Activated naive CD8-positive, alpha-beta T cell (primary cell): ENCODE results near the gene PMEPA1.

Experiments
- H3K27ac Mint-ChIP-seq: one replicate; pipeline ENCODE4 v1.8.0; 2021; ENCODE audit warnings: mixed read lengths
- H3K27me3 Mint-ChIP-seq: one replicate; pipeline ENCODE4 v1.8.0; 2021; ENCODE audit warnings: mixed read lengths
- H3K36me3 Mint-ChIP-seq: one replicate; pipeline ENCODE4 v1.8.0; 2021; ENCODE audit warnings: mixed read lengths
- H3K4me1 Mint-ChIP-seq: one replicate; pipeline ENCODE4 v1.8.0; 2021; ENCODE audit warnings: low read depth, mixed read lengths
- H3K4me3 Mint-ChIP-seq: one replicate; pipeline ENCODE4 v1.8.0; 2021; ENCODE audit warnings: mild to moderate bottlenecking, mixed read lengths
- H3K9me3 Mint-ChIP-seq: one replicate; pipeline ENCODE4 v1.8.0; 2021; ENCODE audit warnings: low read depth, mixed read lengths

PMEPA1 gene

DNA sequence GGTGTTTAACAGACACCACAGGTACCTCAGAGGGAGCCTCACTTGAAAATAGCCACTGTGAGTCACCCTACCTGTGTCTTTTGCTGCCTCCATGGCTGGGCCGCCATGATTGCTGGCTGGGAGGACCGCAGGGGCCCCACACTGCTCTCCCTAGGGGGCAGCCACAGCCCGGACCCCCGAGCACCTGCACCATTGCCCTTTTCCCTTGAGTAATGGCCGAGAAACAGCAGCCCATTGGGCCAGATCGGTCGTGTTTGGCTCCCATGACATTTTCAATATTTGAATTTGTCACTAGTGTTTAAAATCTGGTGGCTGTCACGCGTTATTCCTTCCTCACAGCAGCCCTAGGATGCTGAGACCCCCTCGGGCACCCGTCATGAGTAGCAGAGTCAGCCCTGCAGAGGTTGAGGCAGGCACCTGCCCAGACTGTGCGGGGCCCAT is 96.3 kb downstream of the PMEPA1 start:
- Mint-ChIP-seq H3K4me3 (no peak overlapping the region), H3K27ac (no peak overlapping the region), H3K4me1 (peaks cover 21% of the 10 kb centered on the region), H3K9me3 (no peaks in the 10 kb centered on the region), H3K27me3 (no peaks in the 10 kb centered on the region), H3K36me3 (peaks cover 12% of the 10 kb centered on the region)

DNA sequence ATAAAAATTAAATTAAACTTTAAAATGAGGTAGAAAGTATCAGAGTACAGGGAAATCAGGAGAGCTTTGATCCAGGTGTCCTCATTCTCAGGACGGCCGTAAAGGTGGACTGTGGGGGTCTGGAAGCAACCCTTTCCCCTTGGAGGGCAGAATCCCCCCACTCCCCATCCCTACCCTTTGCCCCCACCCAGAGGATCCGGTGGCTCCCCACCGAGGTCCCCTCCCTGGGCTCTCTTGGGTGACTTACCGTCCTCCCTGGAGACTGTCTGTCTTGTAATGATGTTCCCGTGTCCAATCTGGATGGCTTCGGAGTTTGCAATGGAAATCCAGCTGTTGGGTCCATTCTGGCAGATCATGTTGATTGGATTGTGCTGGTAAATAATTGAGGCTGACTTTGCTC is 96.9 kb downstream of the PMEPA1 start:
- Mint-ChIP-seq H3K4me1 (peaks cover 15% of the 10 kb centered on the region), H3K27me3 (no peaks in the 10 kb centered on the region)

DNA sequence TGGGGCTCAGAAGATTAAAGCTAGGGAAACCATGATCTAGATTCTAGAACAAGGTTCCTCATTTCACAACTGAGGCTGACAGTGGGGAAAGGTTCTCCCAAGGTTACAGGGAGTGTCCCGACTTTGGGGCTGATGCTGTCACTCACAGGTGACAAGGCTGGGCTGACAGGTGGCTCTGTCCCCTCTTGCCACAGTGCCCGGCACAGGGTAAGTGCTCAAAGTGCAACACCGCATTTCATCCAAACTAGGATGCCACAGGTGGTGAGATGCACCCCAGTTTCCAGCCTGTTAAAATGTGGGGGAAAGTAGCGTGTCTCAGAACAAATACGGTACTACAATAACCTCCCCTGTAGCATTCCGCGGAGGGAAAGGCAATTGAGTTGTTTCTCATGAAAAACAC is 97.4 kb downstream of the PMEPA1 start:
- Mint-ChIP-seq H3K27me3 (no peaks in the 10 kb centered on the region), H3K36me3 (peaks cover 15% of the 10 kb centered on the region), H3K27ac (no peak overlapping the region), H3K4me1 (peaks cover 10% of the 10 kb centered on the region), H3K4me3 (no peak overlapping the region), H3K9me3 (no peaks in the 10 kb centered on the region)

More for the DNA sequence above, 96.9 kb downstream of the PMEPA1 start:
- Mint-ChIP-seq H3K36me3 (peaks cover 12% of the 10 kb centered on the region), H3K4me3 (no peak overlapping the region), H3K9me3 (no peaks in the 10 kb centered on the region), H3K27ac (no peak overlapping the region)

DNA sequence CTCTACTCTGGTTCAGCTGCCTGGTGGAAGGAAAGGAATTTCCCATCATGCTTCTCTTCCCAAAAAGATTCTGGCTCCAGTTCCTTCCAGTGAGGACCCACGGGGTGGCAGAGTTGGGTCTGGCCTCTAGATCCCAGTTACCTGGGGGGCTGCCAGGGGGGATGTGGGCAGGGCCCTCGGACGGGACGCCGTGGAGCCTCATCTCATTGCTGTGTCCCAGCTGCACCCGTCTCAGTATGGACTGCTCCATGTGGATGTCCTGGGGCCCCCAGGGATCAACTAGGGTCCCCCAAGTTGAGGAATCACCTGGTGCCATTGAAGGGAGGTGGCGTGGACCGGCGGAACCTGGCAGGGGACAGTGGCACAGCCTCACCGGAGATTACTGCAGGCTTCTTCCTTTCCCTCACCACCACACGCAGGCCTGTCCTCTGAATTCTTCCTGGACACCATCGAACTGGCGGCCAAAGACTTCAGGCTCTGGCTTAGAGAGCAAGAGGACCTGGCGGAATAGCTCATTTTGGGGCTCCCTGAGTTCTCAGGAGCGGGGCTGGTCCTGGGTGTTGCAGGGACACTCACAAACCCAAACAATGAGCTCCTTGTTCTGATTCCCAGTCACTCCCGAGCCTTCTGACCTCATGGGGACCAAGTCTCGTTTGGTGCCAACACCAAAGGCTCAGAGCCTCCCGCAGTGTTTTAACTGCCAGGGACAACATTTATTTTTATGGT is 98.1 kb downstream of the PMEPA1 start:
- Mint-ChIP-seq H3K4me1 (peaks cover 3% of the 10 kb centered on the region), H3K9me3 (no peaks in the 10 kb centered on the region), H3K36me3 (peaks cover 15% of the 10 kb centered on the region), H3K27ac (no peak overlapping the region), H3K4me3 (no peak overlapping the region), H3K27me3 (no peaks in the 10 kb centered on the region)

GRCh38 chr20:57610261-57610952 is 99.4 kb downstream of the PMEPA1 start:
- H3K9me3 Mint-ChIP-seq, result no peaks in the 10 kb centered on the region
- no peak overlapping the region for H3K4me3 Mint-ChIP-seq
- H3K27me3 Mint-ChIP-seq, result no peaks in the 10 kb centered on the region
- H3K36me3 Mint-ChIP-seq, result peaks cover 15% of the 10 kb centered on the region
- H3K4me1 Mint-ChIP-seq, result peaks cover 2% of the 10 kb centered on the region
- no peak overlapping the region for H3K27ac Mint-ChIP-seq

- Mint-ChIP-seq H3K9me3 (no peaks in the 10 kb centered on the region), H3K4me1 (peaks cover 2% of the 10 kb centered on the region), H3K27me3 (no peaks in the 10 kb centered on the region), H3K27ac (no peak overlapping the region), H3K36me3 (peaks cover 15% of the 10 kb centered on the region), H3K4me3 (no peak overlapping the region)
Measured at GRCh38 chr20:57609842-57610167, 100.0 kb downstream of the PMEPA1 start.

GRCh38 chr20:57609086-57609841 is 100.6 kb downstream of the PMEPA1 start:
- no peak overlapping the region for H3K27ac Mint-ChIP-seq
- no peaks in the 10 kb centered on the region for H3K4me1 Mint-ChIP-seq
- no peaks in the 10 kb centered on the region for H3K27me3 Mint-ChIP-seq
- H3K9me3 Mint-ChIP-seq, result no peaks in the 10 kb centered on the region
- no peak overlapping the region for H3K4me3 Mint-ChIP-seq
- peaks cover 12% of the 10 kb centered on the region for H3K36me3 Mint-ChIP-seq

DNA sequence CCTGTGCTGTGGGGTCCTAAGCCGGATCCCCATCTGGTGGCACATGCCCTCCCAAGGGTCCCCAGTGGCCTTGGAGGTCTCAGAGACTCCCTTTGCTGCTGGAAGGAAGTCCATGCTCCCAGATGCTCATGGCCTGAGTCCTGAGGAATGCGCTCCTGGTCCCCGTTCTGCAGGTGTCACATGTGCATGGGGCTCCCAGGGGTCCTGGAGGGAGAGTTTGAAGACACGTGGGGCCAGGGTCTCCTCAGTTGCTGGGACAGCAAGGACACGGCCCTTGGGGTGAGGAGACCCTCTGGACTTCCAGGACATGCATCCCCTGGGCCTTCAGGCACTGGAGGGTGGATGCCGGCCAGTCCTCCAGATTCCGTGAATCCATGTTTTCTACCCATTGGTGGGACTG is 101.3 kb downstream of the PMEPA1 start:
- Mint-ChIP-seq H3K9me3 (no peaks in the 10 kb centered on the region), H3K4me1 (no peaks in the 10 kb centered on the region), H3K27me3 (no peaks in the 10 kb centered on the region), H3K36me3 (peaks cover 12% of the 10 kb centered on the region), H3K27ac (no peak overlapping the region), H3K4me3 (no peak overlapping the region)

DNA sequence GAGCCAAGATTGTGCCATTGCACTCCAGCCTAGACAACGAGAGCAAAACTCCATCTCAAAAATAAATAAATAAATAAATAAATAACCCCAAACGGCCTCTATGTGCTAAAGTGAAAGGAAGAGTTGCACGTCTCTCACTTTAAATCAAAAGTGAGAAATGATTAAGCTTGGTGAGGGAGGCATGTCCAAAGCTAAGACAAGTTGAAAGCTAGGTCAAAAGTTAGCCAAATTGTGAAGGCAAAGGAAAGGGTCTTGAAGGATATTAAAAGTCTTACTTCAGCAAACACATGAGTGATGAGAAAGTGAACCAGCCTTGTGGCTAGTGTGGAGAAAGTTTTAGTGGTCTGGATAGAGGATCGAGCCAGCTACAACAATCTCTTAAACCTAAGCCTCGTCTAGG is 103.9 kb downstream of the PMEPA1 start:
- Mint-ChIP-seq H3K27me3 (no peaks in the 10 kb centered on the region), H3K4me1 (no peaks in the 10 kb centered on the region), H3K4me3 (no peak overlapping the region), H3K9me3 (no peaks in the 10 kb centered on the region), H3K27ac (no peak overlapping the region), H3K36me3 (peaks cover 9% of the 10 kb centered on the region)

DNA sequence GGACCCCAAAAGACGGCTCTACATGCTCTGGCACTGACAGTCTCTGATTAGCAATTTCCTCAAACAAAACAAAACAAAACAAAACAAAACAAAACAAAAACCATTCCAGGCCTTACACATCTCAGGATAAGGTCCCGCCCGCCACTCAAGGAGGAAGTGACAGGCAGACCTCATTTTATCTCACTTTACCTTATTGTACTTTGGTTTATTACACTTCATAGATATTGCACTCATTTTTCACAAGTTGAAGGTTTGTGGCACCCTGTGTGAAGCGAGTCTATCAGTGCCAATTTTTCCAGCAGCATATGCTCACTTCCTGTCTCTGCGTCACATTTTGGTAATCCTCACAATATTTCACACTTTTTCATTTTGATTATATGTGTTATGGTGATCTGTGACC is 104.8 kb downstream of the PMEPA1 start:
- peaks cover 8% of the 10 kb centered on the region for H3K36me3 Mint-ChIP-seq
- H3K27me3 Mint-ChIP-seq, result no peaks in the 10 kb centered on the region
- H3K4me3 Mint-ChIP-seq, result no peak overlapping the region
- H3K9me3 Mint-ChIP-seq, result no peaks in the 10 kb centered on the region
- no peaks in the 10 kb centered on the region for H3K4me1 Mint-ChIP-seq
- H3K27ac Mint-ChIP-seq, result no peak overlapping the region

- Mint-ChIP-seq H3K36me3 (peaks cover 4% of the 10 kb centered on the region), H3K4me3 (no peak overlapping the region), H3K4me1 (no peaks in the 10 kb centered on the region), H3K27ac (no peak overlapping the region), H3K27me3 (no peaks in the 10 kb centered on the region), H3K9me3 (no peaks in the 10 kb centered on the region)
Measured at GRCh38 chr20:57603120-57603519, 106.7 kb downstream of the PMEPA1 start.

- no peak overlapping the region for H3K4me3 Mint-ChIP-seq
- H3K9me3 Mint-ChIP-seq, result no peaks in the 10 kb centered on the region
- H3K27ac Mint-ChIP-seq, result no peak overlapping the region
- H3K36me3 Mint-ChIP-seq, result no peaks in the 10 kb centered on the region
- H3K27me3 Mint-ChIP-seq, result no peaks in the 10 kb centered on the region
- H3K4me1 Mint-ChIP-seq, result peaks cover 2% of the 10 kb centered on the region
Measured at GRCh38 chr20:57601737-57602136, 108.1 kb downstream of the PMEPA1 start.

- H3K36me3 Mint-ChIP-seq, result no peaks in the 10 kb centered on the region
- H3K27me3 Mint-ChIP-seq, result no peaks in the 10 kb centered on the region
- no peak overlapping the region for H3K27ac Mint-ChIP-seq
- H3K4me1 Mint-ChIP-seq, result peaks cover 2% of the 10 kb centered on the region
- H3K9me3 Mint-ChIP-seq, result no peaks in the 10 kb centered on the region
- no peak overlapping the region for H3K4me3 Mint-ChIP-seq
Measured at GRCh38 chr20:57601211-57601570, 108.6 kb downstream of the PMEPA1 start.

DNA sequence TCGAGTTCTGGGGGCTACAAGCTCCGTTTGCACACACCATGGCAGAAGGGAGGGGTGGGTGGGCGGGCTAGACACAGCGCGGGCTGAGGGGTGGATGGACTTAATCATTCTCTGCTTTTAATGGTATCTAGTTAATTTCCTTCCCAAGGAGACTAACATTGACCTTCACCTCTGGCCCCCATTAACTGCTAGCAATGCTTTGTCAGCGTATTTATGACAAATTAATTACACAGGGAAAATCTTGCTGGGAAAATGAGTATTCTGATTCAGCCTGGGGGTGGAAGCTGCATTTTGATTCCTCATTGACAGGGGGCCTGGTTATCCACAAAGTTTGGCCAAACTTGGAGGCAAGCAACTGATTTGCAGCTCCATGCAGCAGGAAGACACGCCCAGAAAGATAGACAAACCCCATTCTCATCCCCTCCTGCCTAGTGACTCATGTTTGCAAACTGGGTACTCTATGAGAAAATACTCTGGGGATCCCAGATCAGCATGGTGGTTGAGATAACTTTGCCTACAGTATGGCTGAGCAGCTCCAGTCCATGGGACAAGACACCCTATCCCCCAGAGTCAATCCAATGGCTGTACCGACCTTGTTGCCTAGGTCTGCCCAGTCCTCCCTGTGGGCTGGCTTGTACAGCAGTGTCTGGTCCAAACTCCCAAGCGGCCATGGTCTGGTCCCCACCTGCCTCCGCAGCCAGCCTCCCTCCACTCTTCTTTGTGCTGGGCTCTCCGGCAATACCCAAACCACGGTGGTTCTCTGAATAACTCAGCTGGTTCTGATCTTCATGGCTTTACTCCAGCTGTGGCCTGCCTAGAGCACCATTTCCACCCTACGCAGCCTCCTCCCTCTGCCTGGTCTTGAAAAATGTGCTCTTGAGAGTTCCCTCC is 109.2 kb downstream of the PMEPA1 start:
- Mint-ChIP-seq H3K27ac (no peak overlapping the region), H3K36me3 (no peaks in the 10 kb centered on the region)

More for the DNA sequence above, 109.2 kb downstream of the PMEPA1 start:
- Mint-ChIP-seq H3K9me3 (no peaks in the 10 kb centered on the region), H3K4me1 (peaks cover 2% of the 10 kb centered on the region), H3K27me3 (no peaks in the 10 kb centered on the region), H3K4me3 (no peak overlapping the region)
